H1 (cell line): Measurements from ENCODE around the gene MCM7. TPM values are rescaled to one million over a fixed set of nuclear protein-coding genes. Genes with fewer than 3 reads are reported as not detected.

Experiments used
- GTF2F1 ChIP-seq: IDR thresholded peaks from 2 replicates; pipeline ENCODE4 v1.6.1; 2012; ENCODE audit warnings: low read depth, low read length, improper control_type of control experiment, borderline replicate concordance
- polyA plus RNA-seq, 7 experiments: library from polyadenylated mRNA; depleted of rRNA in 3 of 7; stranded (reverse) in 5 of 7; unstranded in 2 of 7; fragments of >200 nt in 5 of 7; fragments of 200-250 nt in 2 of 7; gene quantifications; 1 replicate in 5 of 7; 2 replicates in 1 of 7; 4 replicates in 1 of 7; pipeline versions ENCODE4 v1.2.1 to v1.2.3, GENCODE V29; 2011 to 2013; ENCODE audit warnings: missing spikeins in 2 of 7, mixed read lengths in 2 of 7
- total RNA-seq: library from RNA; stranded (reverse); fragmentation: NEBNext Ultra II Directional; extraction: Animal tissue kit (Norgen Biotek cat#: 25700); gene quantifications from 2 replicates; pipeline ENCODE4 v1.2.1, GENCODE V29; 2021

The MCM7 gene
- total and polyA plus RNA-seq, 2 of the 8 experiments (the other 6 are each of a cell fraction or from before 2014, with no cell fraction given) = 313 to 344 TPM

DNA sequence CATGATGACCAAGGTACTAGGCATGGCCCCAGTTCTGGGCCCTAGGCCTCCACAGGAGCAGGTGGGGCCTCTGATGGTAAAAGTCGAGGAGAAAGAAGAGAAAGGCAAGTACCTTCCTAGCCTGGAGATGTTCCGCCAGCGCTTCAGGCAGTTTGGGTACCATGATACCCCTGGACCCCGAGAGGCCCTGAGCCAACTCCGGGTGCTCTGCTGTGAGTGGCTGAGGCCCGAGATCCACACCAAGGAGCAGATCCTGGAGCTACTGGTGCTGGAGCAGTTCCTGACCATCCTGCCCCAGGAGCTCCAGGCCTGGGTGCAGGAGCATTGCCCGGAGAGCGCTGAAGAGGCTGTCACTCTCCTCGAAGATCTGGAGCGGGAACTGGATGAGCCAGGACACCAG is 44.2 kb downstream of the MCM7 start (continued):
- TF ChIP-seq GTF2F1 = no peak
- TF ChIP-seq, all 59 proteins: peak for 0
